ENCODE measurements around the gene ATP8A1. TPM values are rescaled to one million over a fixed set of nuclear protein-coding genes. Genes with fewer than 3 reads are reported as not detected.

The ATP8A1 gene
- total and polyA plus RNA-seq, 2 of the 4 experiments (the other 2 are of a cell fraction), result 0.12 to 0.36 TPM

DNA sequence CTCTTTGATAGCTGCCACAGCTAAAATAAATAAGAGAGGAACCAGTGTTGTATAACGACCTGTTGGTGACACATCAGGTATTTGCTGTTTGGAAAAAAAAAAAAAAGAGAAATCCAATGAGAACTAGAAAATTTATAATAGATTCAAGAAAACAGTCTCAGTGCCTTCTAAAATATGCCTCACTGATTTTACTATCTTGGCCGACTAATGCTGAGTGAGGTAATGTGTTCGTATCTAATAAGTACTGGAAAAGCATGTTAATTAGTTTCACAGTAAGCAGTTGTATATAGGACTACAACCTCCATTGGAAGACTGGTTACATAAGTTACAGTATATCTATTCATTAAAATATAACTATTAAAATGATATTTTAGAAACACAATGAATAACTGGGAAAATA, 32.4 kb downstream of the ATP8A1 start:
- Histone ChIP-seq H3K56ac (ENCODE audit: extremely low read depth, insufficient read depth, low read length) (no peak overlapping the region), H2BK120ac (ENCODE audit: low read depth, low read length) (no peak overlapping the region), H2BK5ac (ENCODE audit: low read depth, low read length, poor library complexity, severe bottlenecking) (no peak overlapping the region), H2AK5ac (ENCODE audit: low read depth, low read length) (no peak overlapping the region), H3K79me1 (ENCODE audit: low read depth in 1 of 2, low read length in 2 of 2) (no peaks in the 10 kb centered on the region), H3K9ac (ENCODE audit: low read depth, low read length) (no peak overlapping the region), H4K20me1 (ENCODE audit: insufficient read depth, low read length) (no peaks in the 10 kb centered on the region), H2BK20ac (ENCODE audit: low read depth, low read length) (no peak overlapping the region), H4K8ac (ENCODE audit: low read depth in 2 of 2, low read length in 2 of 2) (no peak overlapping the region), H4K5ac (ENCODE audit: low read depth, low read length) (no peak overlapping the region), H3K9me1 (ENCODE audit: insufficient read depth, low read length) (no peaks in the 10 kb centered on the region), H3K36me3 (ENCODE audit: control insufficient read depth, insufficient read depth, low read length) (no peaks in the 10 kb centered on the region), H3K9me3 (ENCODE audit: control insufficient read depth, insufficient read depth, low read length) (no peaks in the 10 kb centered on the region), H3K14ac (replicated peaks; ENCODE audit: low read depth, low read length) (no peak overlapping the region), H4K91ac (ENCODE audit: insufficient read depth, low read depth, low read length) (no peak overlapping the region), H2AK9ac (replicated peaks; ENCODE audit: low read depth, low read length, poor library complexity) (no peak overlapping the region), H3K4me3 (ENCODE audit: insufficient read depth, low read depth, low read length) (no peak overlapping the region), H3K27ac (ENCODE audit: insufficient read depth, low read length) (no peak overlapping the region), H3K4me2 (ENCODE audit: low read depth, low read length) (no peak overlapping the region), H3K23ac (ENCODE audit: low read depth, low read length) (no peak overlapping the region), H2BK15ac (ENCODE audit: low read depth, low read length) (no peak overlapping the region), H3K4ac (ENCODE audit: low read depth, low read length) (no peak overlapping the region), H2AFZ (replicated peaks; ENCODE audit: low read length, poor library complexity) (no peak overlapping the region), H3K18ac (ENCODE audit: low read depth, low read length) (no peak overlapping the region), H3K27me3 (ENCODE audit: control insufficient read depth, insufficient read depth, low read length) (no peaks in the 10 kb centered on the region), H3K4me1 (ENCODE audit: control insufficient read depth, insufficient read depth, low read length) (no peaks in the 10 kb centered on the region)
- CTCF ChIA-PET, result no interaction called here
- intact Hi-C loops (cut with micrococcal nuclease) (no loop called here), in situ Hi-C loops (cut with MboI; ENCODE audit: low sequenced_read_pairs) (no loop called here), dilution Hi-C loops (cut with HindIII; ENCODE audit: low sequenced_read_pairs, unreplicated experiment) (no loop called here)
- ATAC-seq (ENCODE audit: low read depth), result no peak
- POLR2A ChIA-PET (ENCODE audit: unreplicated experiment), result no interaction called here
- no peak for TF ChIP-seq SMC3 (IDR thresholded peaks at IDR 0.05; ENCODE audit: low read depth, low read length)
- BruUV-seq (replicated peaks), result no TSS peak
- no CpG with 5 or more reads among the region's 3 CpGs for WGBS, 2 experiments (ENCODE audit: extremely low coverage in 2 of 2, insufficient read length in 1 of 2)
- DNase-seq, result no peak

Measured in IMR-90 (cell line).